GM18858 (cell line): ENCODE measurements around the gene ADCK1.
"Not testable (repeated sequence)": the region's sequence is repeated elsewhere in the genome, so short reads cannot be mapped to it uniquely, and the experiment has no call there.

Experiments
- ATAC-seq: cut with Tn5 transposase; IDR thresholded peaks from one replicate; pipeline ENCODE4 v1.9.1; 2021; ENCODE audit not compliant: unreplicated experiment

Gene ADCK1

DNA sequence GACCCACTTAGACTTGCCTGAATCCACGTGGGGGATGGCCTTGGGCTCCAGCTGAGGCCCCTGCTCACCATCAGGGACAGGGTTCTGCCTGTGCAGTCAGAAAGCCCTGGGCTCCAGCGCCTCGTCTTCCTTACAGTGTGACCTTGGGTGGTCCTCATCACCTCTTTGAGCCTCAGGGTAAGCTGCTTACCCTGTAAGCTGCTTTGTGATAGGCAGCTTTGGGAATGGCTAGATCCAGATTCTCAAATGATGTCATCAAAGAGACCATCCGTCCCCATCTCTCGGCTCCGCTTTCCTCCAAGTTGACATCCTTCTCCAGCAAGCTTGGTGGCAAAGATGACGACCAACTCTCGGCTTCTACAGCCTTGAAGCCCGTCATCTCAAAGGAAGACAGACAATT, 127.0 kb downstream of the ADCK1 start:
- no peak for ATAC-seq

DNA sequence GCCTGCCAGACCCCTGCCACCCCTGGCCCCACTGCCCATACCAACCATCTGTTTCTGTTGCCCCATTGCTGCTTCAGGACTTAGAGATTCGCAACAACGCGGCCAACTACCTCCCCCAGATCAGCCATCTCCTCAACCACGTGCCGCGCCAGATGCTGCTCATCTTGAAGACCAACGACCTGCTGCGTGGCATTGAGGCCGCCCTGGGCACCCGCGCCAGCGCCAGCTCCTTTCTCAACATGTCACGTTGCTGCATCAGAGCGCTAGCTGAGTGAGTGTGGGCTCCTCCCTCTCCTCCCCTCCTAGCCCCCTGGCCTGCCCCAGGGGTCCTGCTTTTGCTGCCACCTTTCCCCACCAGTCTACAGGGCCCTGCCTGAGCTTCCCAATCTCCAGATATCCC, 131.5 kb downstream of the ADCK1 start:
- ATAC-seq: no peak

DNA sequence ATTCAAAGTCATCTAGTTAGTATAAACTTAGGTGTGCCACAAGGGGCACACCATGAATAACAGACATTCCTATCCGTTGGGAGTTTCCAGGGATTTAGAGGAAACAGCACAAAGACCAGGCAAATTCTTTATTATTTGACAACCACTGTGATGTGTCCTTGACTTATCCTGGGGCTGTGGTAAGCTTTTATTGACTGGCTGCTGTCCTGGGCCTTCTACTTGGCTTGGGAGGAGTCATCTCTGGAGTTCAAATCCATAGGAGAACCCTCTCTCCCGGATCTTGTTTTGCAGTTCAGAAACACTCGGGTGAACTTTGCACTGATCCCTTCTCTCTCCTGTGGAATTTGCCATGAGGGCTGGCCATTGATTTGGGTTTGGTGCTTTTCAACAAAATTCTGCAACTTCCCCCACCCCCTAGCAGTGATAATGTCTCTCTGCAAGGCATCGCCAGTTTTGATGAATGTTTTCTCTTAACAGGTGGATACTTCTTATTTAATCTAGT, 136.3 kb downstream of the ADCK1 start:
- ATAC-seq: no peak

DNA sequence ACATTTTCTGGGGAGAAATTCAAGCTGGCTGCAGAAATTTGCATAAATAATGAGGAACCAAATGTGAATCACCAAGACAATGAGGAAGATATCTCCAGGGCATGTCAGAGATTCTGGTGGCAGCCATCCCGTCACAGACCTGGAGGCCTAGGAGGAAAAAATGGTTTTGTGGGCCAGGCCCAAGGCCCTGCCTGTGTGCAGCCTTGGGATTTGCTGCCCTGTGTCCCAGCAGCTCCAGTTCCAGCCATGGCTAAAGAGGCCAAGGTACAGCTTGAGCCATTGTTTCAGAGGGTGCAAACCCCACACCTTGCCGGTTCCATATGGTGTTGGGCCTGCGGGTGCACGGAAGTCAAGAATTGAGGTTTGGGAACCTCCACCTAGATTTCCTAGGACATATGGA, 147.5 kb downstream of the ADCK1 start:
- ATAC-seq: no peak

DNA sequence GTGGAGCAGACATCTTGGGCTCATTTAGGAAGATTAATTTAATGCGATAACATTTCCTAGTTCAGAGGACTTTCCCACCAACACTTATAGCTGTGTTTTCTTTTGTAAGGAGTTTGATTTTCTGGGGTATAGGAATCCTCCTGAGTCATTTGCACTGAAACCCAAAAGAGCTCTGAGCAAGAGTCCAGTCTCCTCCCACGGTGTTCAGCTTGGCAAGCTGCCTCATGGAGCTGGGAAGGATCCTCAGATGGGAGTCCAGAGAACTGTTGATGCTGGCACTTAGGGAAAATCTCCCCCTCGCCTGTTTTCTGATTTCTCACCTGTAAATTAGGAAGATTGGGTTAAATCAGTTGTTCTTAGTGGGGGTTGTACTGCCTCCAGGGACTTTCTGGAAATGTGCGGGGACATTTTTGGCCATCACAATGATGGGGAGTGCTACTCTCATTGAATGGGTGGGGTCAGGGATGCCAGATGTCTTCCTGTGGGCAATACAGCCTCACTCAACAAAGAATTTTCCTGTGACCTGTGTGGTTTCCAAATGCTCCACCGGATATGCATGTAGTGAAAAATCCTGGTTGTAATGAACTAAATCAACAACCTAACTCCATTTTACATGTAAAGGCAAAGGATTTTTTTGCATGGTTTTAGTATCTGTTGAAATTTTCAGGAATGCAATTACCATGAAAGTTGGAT, 150.6 kb downstream of the ADCK1 start:
- no peak for ATAC-seq

DNA sequence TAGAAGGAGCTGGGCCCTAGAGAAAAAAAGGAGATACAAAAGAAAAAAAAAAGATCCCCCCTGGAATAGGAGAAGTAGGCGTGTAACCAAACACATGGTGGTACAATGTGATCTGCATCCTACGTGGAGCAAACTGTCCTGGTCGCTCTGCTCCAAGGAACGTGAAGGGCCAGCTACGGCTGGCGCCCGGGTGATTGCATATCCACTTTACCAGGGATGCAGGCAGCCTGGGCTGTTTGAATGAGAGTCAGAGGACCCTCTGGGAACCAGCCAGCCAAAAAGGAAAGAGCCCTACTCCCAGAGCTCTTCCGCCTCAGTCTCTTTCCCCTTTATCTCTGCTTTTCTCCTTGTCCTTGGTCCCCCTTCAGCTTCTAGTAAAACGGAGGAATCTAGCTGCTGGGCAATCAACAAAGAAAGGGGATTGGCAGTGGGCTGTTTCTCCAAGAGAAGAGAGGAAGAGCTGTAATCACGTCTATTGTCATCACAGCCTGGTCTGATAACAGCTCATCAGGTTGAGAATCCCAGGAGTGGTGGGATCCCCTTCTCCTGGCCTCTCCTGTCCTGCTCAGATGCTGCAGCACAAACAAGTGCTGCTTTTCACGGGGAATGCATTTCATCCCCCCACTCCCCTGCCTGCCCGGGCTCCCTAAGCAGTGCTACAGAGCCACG, 156.0 kb downstream of the ADCK1 start:
- no peak for ATAC-seq

DNA sequence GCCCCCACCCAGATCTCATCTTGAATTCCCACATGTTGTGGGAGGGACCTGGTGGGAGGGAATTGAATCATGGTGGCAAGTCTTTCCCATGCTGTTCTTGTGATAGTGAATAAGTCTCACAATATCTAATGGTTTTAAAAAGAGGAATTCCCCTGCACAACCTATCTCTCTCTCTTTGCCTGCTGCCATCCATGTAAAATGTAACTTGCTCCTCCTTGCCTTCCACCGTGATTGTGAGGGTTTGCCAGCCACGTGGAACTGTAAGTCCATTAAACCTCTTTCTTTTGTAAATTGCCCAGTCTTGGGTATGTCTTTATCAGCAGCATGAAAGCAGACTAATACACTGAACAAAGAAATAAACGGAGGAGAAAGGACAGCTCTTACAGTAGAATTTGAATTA, 159.8 kb downstream of the ADCK1 start:
- not testable (repeated sequence) for ATAC-seq

DNA sequence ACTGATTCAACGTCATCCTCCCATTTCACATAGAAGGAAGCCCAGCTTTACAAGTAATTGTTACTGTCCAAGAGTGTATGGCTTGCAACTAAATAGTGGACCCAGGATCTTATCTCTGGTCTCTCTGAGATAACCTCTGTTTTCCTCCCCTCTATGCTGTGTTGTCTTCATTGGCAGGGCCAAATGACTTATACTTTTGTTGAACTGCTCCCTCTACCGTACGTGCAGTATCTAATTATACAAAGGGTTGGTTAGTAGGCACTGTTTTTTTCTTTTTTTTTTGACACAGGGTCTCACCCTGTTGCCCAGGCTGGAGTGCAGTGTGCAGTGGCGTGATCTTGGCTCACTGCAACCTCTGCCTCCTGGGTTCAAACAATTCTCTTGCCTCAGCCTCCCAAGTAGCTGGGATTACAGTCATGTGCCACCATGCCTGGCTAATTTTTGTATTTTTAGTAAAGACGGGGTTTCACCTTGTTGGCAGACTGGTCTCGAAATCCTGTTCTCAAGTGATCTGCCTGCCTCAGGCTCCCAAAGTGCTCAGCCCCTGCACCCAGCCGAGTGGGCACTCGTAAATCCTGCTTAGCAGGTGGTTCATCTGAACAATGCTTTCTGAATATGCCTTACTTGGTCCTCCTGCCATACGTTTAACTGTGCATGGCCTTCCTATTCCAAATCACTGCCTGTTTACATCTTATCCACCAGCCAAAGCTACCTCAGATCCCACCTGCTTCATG, 162.1 kb downstream of the ADCK1 start:
- no peak for ATAC-seq

DNA sequence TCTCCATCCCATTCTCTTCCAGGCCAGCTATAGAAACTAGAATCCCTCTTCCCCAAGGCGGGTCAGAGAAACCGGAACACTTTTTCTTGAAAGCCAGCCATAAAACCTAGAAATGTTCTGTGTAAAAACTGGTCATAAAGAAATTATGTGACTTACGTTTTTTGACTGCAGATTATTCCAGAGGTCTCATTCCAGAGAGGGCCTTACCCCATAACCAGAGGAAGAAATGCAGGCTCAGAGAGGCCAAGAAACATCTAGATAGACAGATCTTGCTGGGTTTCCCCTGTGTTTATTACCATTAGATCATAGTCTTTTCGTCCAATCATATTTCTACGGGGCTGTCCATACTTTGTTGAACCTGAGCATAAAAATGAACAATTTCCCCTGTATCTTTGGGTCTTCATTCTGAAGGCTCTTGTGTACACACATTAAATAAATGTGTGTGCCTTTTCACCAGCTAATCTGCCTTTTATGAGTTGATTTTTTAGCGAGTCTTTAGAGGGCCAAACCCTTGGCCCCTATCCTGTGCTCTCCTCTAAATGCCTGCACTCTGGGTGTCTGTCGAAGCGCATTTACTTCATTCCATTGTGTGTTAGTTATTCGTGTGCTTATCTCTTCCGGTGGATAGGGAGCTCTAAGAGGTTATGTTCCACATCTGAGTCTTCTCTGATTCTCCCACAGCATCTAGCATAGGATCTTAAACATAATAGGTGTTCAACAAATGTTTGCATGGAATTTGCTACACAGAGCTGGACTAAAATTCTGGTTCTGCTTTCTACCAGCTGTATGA, 163.0 kb downstream of the ADCK1 start:
- no peak for ATAC-seq

DNA sequence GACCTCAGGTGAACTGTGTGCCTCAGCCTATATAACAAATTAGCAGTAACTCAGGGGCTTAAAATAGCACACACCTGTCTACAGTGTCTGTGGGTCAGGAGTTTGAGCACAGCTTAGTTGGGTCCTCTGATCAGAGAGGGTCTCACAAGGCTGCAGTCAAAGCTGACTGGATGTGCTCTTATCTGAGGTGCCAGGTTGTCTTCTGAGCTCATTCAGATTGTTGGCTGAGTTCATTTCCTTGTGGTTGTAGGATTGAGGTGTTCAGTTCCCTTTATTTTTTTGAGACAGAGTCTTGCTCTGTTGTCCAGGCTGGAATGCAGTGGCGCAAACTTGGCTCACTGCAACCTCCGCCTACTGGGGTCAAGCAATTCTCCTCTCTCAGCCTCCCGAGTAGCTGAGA, 164.7 kb downstream of the ADCK1 start:
- ATAC-seq: no peak

DNA sequence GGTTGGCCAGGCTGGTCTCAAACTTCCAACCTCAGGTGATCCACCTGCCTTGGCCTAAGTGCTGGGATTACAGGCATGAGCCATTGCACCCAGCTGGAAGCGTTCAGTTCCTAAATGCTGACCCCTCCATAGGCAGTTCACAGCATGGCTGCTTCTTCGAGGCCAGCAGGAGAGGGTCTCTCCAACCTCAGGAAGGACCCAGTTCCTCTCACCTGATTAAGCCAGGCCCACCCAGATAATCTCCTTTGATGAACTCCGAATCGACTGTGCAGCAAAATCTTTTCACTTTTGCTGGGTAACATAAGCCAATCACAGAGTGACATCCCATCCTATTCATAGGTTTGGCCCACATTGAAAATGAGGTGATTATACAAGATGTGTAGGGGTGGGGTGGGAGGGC, 165.1 kb downstream of the ADCK1 start:
- no peak for ATAC-seq

DNA sequence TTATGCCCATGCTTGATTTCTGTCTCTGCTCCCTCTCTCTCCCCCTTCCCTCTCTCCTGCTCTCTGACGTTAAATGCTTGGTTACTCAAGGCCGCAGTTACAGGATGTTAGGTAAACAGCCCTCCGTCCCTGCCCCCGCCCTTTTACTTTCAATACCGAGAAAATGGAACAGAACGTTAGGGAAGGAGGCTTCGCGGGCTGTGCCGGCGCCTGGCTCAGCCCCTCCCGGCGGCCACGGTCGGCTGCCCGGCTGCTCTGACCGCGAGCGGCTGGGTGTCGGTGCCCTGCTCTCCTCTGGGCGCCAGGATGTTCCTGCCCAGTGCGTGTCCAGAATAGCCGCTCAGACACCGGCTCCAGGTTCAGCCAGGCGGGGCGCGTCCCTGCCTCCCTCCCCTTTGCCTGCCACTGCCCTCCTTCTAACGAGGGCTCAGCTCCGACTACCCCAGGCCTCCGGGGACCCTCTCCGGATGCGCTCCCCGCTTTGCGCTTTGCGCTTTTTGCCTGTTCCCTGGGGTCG, 166.1 kb downstream of the ADCK1 start:
- peak; percentile 61 for ATAC-seq

DNA sequence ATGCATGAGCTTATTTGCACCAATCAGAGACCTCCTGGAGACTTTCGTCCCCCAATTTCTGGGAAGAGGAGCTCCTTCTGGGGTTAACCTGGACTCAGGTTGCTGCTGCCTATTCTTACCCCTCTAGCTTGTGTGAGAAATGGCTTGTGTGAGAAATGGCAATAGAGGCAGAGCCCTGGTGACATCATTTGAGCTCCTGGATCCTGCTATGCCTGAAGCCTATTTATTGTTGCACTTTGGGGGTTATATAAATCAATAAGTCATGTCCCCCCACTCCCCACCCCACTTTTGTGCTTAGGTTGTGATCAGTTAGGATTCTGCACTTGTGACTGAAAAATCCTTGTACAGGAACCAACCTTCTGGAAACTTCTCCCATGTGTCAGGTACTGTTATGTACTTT, 167.2 kb downstream of the ADCK1 start:
- ATAC-seq: no peak

DNA sequence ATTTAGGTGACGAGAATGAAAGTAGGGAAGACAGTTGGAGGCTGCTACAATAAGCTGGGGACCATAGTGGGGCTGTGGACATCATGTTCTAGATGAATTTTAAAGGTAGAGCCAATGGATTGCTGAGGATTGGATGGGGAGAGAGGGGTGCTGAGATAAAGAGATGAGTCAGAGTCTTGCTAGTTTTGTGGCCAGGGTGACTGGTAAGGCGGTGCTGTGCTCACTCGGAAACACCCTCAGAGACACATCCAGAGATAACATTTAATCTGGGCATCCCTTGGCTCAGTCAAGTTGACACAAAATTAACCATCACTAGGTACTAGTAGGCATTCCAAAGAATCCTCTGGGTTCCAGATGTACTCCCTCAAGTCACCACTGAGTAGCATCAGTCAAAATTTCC, 170.7 kb downstream of the ADCK1 start:
- ATAC-seq: no peak

DNA sequence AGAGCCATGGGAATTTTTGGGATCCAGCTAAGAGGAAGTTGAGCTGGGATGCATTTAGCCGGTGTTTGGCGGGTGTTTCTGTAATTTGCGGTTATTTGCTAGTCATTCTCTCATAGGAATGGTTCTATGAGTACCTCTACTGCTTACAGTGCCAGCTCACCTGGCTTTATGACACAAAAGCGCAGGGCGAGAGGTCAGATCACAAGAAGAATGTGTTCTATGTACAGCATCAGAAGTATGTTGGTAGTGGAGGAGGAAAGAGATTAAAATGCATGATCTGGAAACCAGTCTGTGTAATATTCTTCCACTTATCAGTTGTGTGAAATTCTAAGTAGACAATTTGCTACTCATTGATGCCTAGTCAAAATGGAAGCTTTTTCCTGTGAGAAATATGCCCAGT, 173.3 kb downstream of the ADCK1 start:
- ATAC-seq: no peak

DNA sequence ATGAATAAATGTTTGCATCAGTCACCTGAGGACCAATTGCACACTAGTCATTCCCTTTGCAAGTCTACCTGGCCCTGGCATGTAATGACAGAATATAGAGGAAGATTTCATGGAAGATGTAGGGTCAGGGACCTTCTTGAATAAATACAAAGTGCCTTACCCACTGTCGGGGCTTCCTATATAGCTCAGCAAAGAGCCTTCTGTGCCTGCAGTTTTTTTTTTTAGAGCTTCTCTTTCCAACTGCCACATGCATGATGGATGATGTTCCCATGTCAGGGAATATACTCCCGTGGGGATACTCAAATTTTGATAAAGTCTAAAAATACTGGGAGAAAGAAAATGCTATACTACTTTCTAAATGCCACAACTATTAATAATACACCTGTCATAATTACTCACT, 176.7 kb downstream of the ADCK1 start:
- ATAC-seq: no peak

DNA sequence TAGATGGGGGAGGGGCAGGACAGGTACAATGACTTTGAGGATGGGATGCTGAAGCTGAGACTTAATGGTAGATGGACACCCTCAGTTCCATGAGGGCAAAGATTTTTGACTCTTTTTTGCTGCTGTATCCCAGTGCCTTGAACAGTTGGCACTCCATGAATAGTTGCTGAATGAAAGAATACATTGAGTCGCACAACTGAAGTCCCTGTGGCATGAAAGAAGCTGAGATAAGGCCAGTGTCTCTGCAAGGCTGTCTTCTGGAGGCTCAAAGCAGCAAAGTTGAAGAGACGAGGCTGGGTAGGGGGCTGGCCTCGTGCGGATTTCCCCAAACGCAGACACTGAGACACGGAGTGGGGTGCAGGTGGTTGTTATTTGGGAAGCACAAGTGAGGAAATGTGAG, 179.3 kb downstream of the ADCK1 start:
- no peak for ATAC-seq

DNA sequence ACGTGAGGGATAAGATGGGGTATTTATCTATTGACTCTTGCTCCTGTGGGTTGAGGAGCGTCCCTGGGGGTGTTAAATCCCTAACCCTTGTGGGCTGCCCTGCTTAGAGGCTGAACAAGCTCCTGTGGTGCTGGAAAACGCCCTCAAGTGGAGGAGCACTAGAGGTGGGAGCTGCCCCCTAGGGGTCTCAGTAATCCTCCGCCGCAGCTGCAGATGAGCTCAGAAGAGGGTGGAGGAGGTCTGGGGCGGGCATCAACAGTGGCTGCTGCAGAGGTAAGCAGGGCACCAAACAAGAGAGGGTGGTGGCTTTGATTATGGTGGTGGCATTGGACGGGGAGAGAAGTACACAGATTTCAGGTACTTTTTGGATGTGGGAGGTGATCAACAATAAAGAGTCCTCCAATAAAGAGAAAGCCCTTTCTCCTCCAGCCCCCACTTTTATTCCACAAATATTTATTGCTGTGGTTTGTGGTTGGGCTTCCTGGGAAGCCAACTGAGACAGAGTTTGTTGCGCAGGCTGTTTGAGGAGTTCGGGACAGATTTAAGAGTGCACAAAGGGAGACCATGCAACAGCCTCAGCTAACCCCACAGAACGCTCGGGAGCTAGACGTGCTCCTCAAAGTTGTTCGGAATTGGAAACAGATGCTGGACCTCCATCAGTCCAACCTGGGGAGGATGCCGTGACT, 179.9 kb downstream of the ADCK1 start:
- no peak for ATAC-seq

DNA sequence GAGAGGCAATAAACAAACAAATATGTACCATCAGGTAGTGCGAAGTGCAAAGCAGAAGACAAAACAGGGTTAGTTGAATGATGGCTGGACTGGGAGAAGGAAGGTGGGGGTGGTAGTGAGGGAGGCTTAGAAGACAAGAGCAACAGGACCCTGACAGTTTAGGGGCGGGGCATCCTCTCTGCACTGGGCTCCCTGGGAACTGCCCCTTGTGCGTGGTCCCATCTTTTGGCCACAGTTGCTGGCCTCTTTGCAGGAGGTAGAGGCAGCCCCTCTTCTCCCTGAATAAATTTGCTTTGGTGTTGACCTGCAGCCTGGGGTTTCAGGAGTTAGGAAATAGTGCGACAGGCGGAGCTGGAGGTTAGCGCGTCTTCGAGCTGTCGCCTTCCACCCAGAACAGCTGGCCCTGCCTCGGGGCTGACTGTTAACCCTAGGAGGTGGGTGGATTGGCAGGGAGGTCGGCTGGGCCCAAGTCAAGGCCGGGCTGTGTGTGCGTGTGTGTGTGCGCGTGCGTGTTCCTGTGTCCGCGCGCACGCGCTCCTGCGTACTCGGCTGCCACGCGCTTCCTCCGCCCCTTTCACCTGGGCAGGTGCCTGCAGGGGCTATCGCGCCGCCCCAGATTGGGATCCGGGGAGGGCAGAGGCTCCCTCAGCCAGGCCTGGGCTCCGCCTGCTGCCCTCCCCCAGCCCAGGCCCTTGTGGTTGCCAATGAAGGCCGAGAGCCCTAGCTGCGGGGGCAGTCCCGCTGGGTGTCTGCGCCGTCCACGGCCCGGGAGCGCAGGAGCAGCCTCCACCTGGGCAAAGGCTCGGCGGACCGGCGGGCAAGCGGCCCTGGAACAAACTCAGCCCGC, 180.8 kb downstream of the ADCK1 start:
- ATAC-seq: no peak
